Stimulated activated CD4-positive, alpha-beta T cell treated with anti-CD3 and anti-CD28 coated beads, Interleukin-4, amount 100 ng/mL, for 48 hours (primary cell): ENCODE data around the gene LRRC23.
"Not testable (repeated sequence)": the region's sequence is repeated elsewhere in the genome, so short reads cannot be mapped to it uniquely, and the experiment has no call there.

Source experiments
- DNase-seq, 2 donors: peaks; one replicate each; pipeline ENCODE4 v3.0.0-alpha.2; 2020; ENCODE audit warnings: low read depth in 2 of 2

LRRC23 gene

GRCh38 chr12:6904280-6905276 is at the start of gene LRRC23:
Gene LRRC23 (plus strand): TSS chr12:6904822. CDS start chr12:6905634, 812 bp downstream.
- peak; percentile 96 to 97 for DNase-seq

- DNase-seq: no peak
Observed at GRCh38 chr12:6855322-6855721, 49.3 kb upstream of the LRRC23 start.

GRCh38 chr12:6858799-6859198 is 45.8 kb upstream of the LRRC23 start:
- DNase-seq: no peak

- no peak for DNase-seq
Observed at GRCh38 chr12:6860116-6860515, 44.5 kb upstream of the LRRC23 start.

GRCh38 chr12:6860942-6861341 is 43.7 kb upstream of the LRRC23 start:
- DNase-seq: no peak

GRCh38 chr12:6861391-6861790 is 43.2 kb upstream of the LRRC23 start:
- DNase-seq: no peak

GRCh38 chr12:6863033-6863432 is 41.6 kb upstream of the LRRC23 start:
- DNase-seq: no peak

GRCh38 chr12:6863586-6864321 is 40.9 kb upstream of the LRRC23 start:
- no peak for DNase-seq

- DNase-seq: not testable (repeated sequence)
Observed at GRCh38 chr12:6865307-6865706, 39.3 kb upstream of the LRRC23 start.

- DNase-seq: no peak
Observed at GRCh38 chr12:6866163-6866919, 38.3 kb upstream of the LRRC23 start.

- no peak for DNase-seq
Observed at GRCh38 chr12:6866920-6867412, 37.7 kb upstream of the LRRC23 start.

- DNase-seq: peak; percentile 71 to 76
Observed at GRCh38 chr12:6867413-6868210, 37.0 kb upstream of the LRRC23 start, which contains the start of gene TPI1. Gene TPI1 (plus strand): TSS chr12:6867531. CDS start chr12:6867567, 36 bp downstream.

GRCh38 chr12:6868211-6869048 is 36.2 kb upstream of the LRRC23 start:
- DNase-seq: peak in 1 of 2 donors; percentile 22

- peak; percentile 76 to 78 for DNase-seq
Observed at GRCh38 chr12:6869049-6870021, 35.3 kb upstream of the LRRC23 start.

GRCh38 chr12:6870304-6870703 is 34.3 kb upstream of the LRRC23 start:
- not testable (repeated sequence) for DNase-seq

GRCh38 chr12:6871052-6871957 is 33.3 kb upstream of the LRRC23 start:
- peak in 1 of 2 donors; percentile 30 for DNase-seq
